Right lobe of liver (tissue), 6 donors: ENCODE results near the gene CDKN2B-AS1. TPM values are rescaled to one million over a fixed set of nuclear protein-coding genes. Genes with fewer than 3 reads are reported as not detected.

Experiments used
- ATAC-seq, 4 donors: fragments of 200-7000 bp; cut with Tn5 transposase; one replicate each; pipeline ENCODE4 v1.9.1; 2020; ENCODE audit warnings: mild to moderate bottlenecking in 4 of 4, moderate library complexity in 4 of 4
- DNase-seq, 3 donors: peaks; one replicate each; pipeline ENCODE4 v3.0.0-alpha.2; 2020
- H3K27ac ChIP-seq, 3 donors: fragments of 200-600 bp; one replicate each; pipeline ENCODE4 v1.8.0; 2022
- H3K27me3 ChIP-seq, 2 donors: fragments of 200-600 bp; one replicate each; pipeline ENCODE4 v1.8.0; 2022
- H3K36me3 ChIP-seq, 4 donors: fragments of 200-600 bp; sonication (generic) in 1 of 4; one replicate each; pipeline versions ENCODE4 v1.5.1 to v1.8.0; 2017 to 2022; ENCODE audit warnings: control low read depth in 1 of 4
- H3K4me1 ChIP-seq, 4 donors: fragments of 200-600 bp; sonication (generic) in 1 of 4; one replicate each; pipeline versions ENCODE4 v1.5.1 to v1.8.0; 2017 to 2022; ENCODE audit warnings: control low read depth in 1 of 4
- H3K4me3 ChIP-seq, 3 donors: fragments of 200-600 bp; one replicate each; pipeline ENCODE4 v1.8.0; 2022
- H3K9me3 ChIP-seq, 4 donors: fragments of 200-600 bp; sonication (generic) in 1 of 4; one replicate each; pipeline versions ENCODE4 v1.5.1 to v1.8.0; 2017 to 2022; ENCODE audit warnings: control low read depth in 1 of 4
- CTCF ChIP-seq, 4 donors: fragments of 200-600 bp in 3 of 4; fragments of 450-650 bp in 1 of 4; IDR thresholded peaks; one replicate each; pipeline versions ENCODE4 v1.5.1 to v1.8.0; 2016 to 2022; ENCODE audit warnings: antibody characterized with exemption in 4 of 4, mild to moderate bottlenecking in 2 of 4
- POLR2A ChIP-seq: fragments of 450-650 bp; IDR thresholded peaks from one replicate; pipeline ENCODE4 v1.6.1; 2017; ENCODE audit warnings: antibody characterized with exemption, mild to moderate bottlenecking
- WGBS: methylation state at CpG from one replicate; pipeline ENCODE4 v1.1.6; 2018; ENCODE audit warnings: low coverage, low lambda C conversion rate; ENCODE audit not compliant: insufficient coverage; ENCODE audit errors: missing lambda C conversion rate; 5-methylcytosine and 5-hydroxymethylcytosine counted together
- intact Hi-C, 2 donors: fragments of 100-400 bp; cut with DNase I; formaldehyde crosslinking; loops; one replicate each; pipeline versions ENCODE4 v1.11.2 to v1.14.1; 2022
- total RNA-seq, 6 experiments: library from RNA; depleted of rRNA in 2 of 6; stranded (reverse); fragments of >200 nt in 2 of 6; fragmentation: NEBNext Ultra II Directional in 3 of 6; extraction: Animal tissue kit (Norgen Biotek cat#: 25700) in 3 of 6; gene quantifications; one replicate each; pipeline versions ENCODE4 v1.1.0 to v1.2.4, GENCODE V29; 2016 to 2023
- donor health status: DM: no; HTN: yes; CAD: no.
- donor health status: DM: no; HTN: no; CAD: no.
- donor health status: DM: no; HTN: no; CAD: no.
- donor health status: DM: no; HTN: yes; CAD: no.
- donor health status: DM: no; HTN: yes; CAD: no.

The CDKN2B-AS1 gene
- total RNA-seq, 6 experiments from 2014 or later = 0.13 to 0.37 (median 0.21) TPM; not detected in 2

DNA sequence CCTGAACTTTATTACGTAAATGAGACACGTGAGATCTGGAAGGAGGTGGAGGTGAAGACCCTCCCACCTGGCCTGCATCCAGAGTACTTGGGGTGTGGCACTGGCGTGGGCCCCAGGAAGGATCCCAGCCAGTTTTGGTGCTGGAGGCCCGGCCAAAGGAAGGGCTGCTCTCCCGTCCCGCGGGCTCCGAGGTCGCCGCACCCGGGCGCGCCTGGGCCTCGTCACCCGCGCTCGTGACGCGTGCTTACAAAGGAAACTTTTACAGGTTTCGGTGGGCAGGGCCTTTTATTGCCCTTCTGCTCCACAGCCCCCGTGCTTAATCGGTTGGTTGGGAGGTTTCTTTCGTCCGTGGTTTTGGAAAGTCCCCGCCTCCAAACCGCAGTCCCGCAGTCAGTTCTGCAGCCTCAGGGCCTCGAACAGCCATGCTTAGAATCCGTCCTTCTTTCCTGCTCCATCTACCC lies 29.6 kb upstream of the CDKN2B-AS1 start:
- ATAC-seq = peak; percentile 77 to 85 (median 80)
- intact Hi-C loops = no loop called here
- H3K27ac ChIP-seq = no peak overlapping the region
- WGBS = 2% methylated on average over 13 of the region's 29 CpGs
- peaks cover 0 to 11% (median 2%) of the 10 kb centered on the region in 4 donors for H3K4me1 ChIP-seq
- DNase-seq = peak; percentile 60 to 69 (median 66)
- H3K9me3 ChIP-seq = no peaks in the 10 kb centered on the region
- H3K27me3 ChIP-seq = peaks cover 0 to 43% of the 10 kb centered on the region in 2 donors
- H3K36me3 ChIP-seq = no peaks in the 10 kb centered on the region
- H3K4me3 ChIP-seq = peak overlapping the region; percentile 35 to 39 (median 37)
- TF ChIP-seq CTCF (IDR thresholded peaks at IDR 0.05) = no peak
- TF ChIP-seq POLR2A = no peak

DNA sequence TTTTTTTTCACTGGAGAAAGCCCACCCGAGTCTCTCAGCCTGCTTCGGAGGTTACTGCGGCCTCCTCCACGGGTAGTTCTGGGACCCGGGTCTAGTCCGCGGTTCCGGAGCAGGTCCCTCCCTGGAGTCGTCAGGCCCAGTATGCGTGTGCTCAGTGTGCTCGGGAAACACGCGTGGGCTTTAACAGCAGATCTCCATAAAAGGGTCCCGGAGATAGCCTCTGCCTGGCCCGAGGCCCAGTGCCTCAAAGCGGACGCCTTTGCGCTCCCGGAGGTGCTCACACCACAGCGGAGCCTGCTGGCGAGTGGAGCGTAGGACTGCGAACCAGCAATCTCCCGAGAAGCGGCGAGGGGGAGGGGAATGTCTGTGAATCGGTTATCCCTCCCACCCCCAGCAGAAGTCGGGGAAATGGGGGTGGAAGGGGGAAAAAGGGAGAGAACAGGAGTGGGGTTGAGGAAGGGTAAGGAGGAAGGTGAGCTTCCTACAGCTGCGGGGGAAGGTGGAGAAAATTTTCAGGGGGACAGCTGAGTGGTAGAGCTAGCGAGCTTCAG lies 29.1 kb upstream of the CDKN2B-AS1 start:
- Histone ChIP-seq H3K9me3 (no peaks in the 10 kb centered on the region), H3K27me3 (peaks cover 0 to 47% of the 10 kb centered on the region in 2 donors), H3K4me3 (peak overlapping the region; percentile 35 to 39 (median 37)), H3K36me3 (no peaks in the 10 kb centered on the region), H3K4me1 (peaks cover 0 to 11% (median 2%) of the 10 kb centered on the region in 4 donors), H3K27ac (no peak overlapping the region)
- intact Hi-C loops = no loop called here
- TF ChIP-seq POLR2A (no peak), CTCF (IDR thresholded peaks at IDR 0.05) (peak; percentile 39 to 44 (median 42))
- ATAC-seq (peak; percentile 91 to 96 (median 94)), DNase-seq (peak; percentile 66 to 79 (median 69))
- 3% methylated on average over 28 of the region's 30 CpGs for WGBS

DNA sequence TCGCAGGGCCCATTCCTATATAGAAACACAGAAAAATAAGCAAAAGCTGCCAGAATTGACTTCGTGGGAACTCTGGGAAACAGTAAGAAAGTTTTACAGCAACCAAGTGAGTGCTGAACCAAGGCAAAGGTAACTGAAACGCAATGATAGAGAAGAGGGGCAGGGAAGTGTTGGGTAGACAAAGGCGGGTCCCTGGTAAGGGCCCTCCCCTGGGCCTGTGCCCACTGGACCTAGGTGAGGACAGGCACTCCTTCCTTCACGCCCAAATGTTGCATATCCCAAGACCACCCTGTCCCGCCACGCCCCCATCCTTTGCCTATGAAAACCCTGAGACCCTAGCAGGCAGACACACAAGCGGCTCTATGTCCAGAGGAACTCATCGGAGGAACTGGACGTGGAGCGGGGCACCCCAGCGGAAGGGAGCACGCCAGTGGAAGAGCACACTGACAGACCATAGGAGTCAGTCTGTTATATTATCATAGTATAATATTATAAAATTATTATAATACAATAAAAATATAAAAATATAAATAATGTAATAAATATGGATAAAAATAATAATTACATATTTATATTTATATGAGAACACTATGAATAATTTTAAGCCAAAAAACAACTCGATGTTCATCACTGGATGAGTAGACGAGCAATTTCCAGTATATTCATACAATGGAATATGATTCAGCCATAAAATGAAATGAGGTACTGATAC lies 28.3 kb upstream of the CDKN2B-AS1 start:
- DNase-seq (no peak), ATAC-seq (no peak)
- Histone ChIP-seq H3K4me1 (peaks cover 0 to 11% (median 2%) of the 10 kb centered on the region in 4 donors), H3K36me3 (no peaks in the 10 kb centered on the region), H3K9me3 (no peaks in the 10 kb centered on the region), H3K4me3 (no peak overlapping the region), H3K27me3 (peaks cover 0 to 56% of the 10 kb centered on the region in 2 donors), H3K27ac (no peak overlapping the region)
- 15% methylated on average over 12 of the region's 15 CpGs for WGBS
- intact Hi-C loops = no loop called here
- no peak for TF ChIP-seq POLR2A
- TF ChIP-seq CTCF (IDR thresholded peaks at IDR 0.05) = no peak

GRCh38 chr9:21967169-21967568 lies 27.4 kb upstream of the CDKN2B-AS1 start:
- DNase-seq (no peak), ATAC-seq (no peak)
- no peak overlapping the region for H3K4me3 ChIP-seq
- peaks cover 0 to 63% of the 10 kb centered on the region in 2 donors for H3K27me3 ChIP-seq
- H3K4me1 ChIP-seq = peaks cover 0 to 11% (median 2%) of the 10 kb centered on the region in 4 donors
- no peaks in the 10 kb centered on the region for H3K9me3 ChIP-seq
- WGBS = 20% methylated on average over 8 of the region's 19 CpGs
- H3K27ac ChIP-seq = no peak overlapping the region
- TF ChIP-seq POLR2A = no peak
- TF ChIP-seq CTCF (IDR thresholded peaks at IDR 0.05) = no peak
- no peaks in the 10 kb centered on the region for H3K36me3 ChIP-seq
- intact Hi-C loops = no loop called here
